ENCODE measurements around the gene CEP126.

DNA sequence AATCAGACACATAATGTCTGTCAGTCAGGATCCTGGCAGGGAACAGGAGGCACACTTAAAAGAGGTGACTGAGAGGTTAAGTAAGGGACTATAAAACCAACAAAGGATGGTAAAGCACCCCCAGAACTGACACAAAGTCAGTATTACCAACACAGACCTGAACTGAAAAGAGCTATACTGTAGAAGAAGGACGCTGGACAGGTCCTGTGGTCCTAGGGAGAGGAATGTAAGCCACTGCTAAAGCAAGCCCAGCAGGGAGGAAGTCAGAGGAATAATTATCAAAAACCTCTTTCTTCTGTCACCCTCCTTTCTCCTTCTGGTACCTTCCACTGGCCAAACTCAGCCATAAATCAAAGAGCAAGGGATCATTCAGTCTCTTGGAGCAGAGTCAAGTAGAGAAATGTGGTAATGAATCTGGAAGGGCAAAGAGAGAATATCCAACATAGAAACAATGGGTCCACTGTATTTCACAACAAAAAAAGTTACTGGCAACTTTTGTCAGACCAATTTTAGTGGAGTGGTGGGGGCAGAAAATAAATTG lies 34.9 kb downstream of the CEP126 start:
- TF ChIP-seq, protein P1, sequence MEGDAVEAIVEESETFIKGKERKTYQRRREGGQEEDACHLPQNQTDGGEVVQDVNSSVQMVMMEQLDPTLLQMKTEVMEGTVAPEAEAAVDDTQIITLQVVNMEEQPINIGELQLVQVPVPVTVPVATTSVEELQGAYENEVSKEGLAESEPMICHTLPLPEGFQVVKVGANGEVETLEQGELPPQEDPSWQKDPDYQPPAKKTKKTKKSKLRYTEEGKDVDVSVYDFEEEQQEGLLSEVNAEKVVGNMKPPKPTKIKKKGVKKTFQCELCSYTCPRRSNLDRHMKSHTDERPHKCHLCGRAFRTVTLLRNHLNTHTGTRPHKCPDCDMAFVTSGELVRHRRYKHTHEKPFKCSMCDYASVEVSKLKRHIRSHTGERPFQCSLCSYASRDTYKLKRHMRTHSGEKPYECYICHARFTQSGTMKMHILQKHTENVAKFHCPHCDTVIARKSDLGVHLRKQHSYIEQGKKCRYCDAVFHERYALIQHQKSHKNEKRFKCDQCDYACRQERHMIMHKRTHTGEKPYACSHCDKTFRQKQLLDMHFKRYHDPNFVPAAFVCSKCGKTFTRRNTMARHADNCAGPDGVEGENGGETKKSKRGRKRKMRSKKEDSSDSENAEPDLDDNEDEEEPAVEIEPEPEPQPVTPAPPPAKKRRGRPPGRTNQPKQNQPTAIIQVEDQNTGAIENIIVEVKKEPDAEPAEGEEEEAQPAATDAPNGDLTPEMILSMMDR (conservative IDR thresholded peaks at IDR 0.05; ENCODE audit: low read depth in 2 of 2), result no peak
- no peak for TF ChIP-seq EZH2 (IDR thresholded peaks at IDR 0.05; ENCODE audit: low read depth, unreplicated experiment)

All from GM23338 (cell line).